ENCODE results near the gene TMPRSS13.
"Not testable (repeated sequence)": the region's sequence is repeated elsewhere in the genome, so short reads cannot be mapped to it uniquely, and the experiment has no call there.

Gene TMPRSS13

GRCh38 chr11:117931331-117931950 is 2.2 kb upstream of the TMPRSS13 start:
- in situ Hi-C loops (cut with HindIII; ENCODE audit: low sequenced_read_pairs), result no loop called here

GRCh38 chr11:117930668-117931330 is 1.6 kb upstream of the TMPRSS13 start:
- in situ Hi-C loops (cut with HindIII; ENCODE audit: low sequenced_read_pairs), result no loop called here

DNA sequence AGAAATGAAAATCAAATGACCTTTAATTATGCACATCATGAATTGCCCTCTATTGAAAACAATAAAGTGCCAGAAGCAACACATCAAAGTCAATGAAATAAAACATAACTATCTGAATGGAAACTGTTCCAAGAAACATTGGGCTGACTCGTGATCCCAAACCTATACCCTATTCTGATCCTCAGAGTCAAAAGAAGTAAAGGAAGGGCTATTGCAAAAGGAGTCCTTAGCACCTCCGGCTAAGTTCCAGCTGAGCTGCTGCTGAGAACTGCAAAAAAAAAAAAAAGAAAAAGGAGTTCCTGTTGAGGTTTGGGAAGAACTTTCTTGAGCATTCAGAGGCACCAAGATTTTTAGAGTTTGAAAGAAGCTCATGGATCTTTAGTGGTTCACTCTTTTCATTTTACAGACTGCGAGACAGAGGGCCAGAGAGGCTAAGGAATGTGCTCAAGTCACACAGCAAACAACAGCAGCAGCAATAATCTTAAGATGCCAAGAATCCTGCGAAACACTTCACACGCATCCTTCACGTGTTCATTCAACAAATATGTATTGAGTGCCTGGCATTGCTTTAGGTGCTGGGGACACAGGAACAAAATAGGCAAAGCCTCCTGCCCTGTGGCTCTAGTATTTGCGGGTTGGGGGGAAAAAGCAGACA is 841 bp upstream of the TMPRSS13 start:
- in situ Hi-C loops (cut with HindIII; ENCODE audit: low sequenced_read_pairs), result no loop called here

GRCh38 chr11:117928446-117929141 is 608 bp downstream of the TMPRSS13 start:
- in situ Hi-C loops (cut with HindIII; ENCODE audit: low sequenced_read_pairs), result no loop called here

DNA sequence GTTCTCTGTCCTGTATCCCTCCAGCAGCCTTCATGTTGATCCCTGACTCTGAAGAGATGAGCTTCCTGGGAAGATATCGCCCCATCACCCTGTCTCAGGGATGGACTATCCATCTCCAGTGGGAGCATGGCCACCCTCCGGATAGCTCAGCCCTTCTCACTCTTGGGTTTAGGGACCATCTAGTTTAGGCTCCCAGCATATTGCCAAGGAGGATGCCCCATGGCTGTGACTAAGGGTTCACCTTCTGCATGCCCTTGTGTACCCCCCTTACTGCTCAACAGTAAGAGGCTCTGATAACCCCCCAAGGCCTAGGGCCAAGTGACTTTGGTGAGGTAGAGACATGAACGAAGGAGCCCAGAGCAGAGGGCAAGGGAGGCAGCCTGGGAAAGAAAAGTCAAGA is 1.3 kb downstream of the TMPRSS13 start:
- in situ Hi-C loops (cut with HindIII; ENCODE audit: low sequenced_read_pairs), result no loop called here

DNA sequence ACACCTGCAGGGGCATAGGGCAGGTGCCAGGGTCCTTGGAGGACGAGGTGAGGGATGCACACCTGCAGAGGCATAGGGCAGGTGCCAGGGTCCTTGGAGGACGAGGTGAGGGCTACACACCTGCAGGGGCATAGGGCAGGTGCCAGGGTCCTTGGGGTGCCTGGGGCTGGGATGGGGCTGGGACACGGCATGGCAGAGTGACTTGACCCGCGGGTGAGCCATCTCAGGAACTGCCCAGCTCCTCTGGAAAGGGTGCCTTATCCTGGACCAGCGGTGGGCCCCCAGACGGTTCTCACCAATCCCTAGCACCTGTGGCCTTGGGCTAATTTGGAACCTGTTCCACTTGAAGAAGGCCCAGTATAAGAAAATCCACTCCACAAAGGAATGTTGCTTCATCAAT is 3.0 kb downstream of the TMPRSS13 start:
- in situ Hi-C loops (cut with HindIII; ENCODE audit: low sequenced_read_pairs), result not testable (repeated sequence)

- in situ Hi-C loops (cut with HindIII; ENCODE audit: low sequenced_read_pairs), result no loop called here
Measured at GRCh38 chr11:117925198-117925925, 3.8 kb downstream of the TMPRSS13 start.

GRCh38 chr11:117924631-117925170 is 4.5 kb downstream of the TMPRSS13 start:
- in situ Hi-C loops (cut with HindIII; ENCODE audit: low sequenced_read_pairs), result no loop called here

DNA sequence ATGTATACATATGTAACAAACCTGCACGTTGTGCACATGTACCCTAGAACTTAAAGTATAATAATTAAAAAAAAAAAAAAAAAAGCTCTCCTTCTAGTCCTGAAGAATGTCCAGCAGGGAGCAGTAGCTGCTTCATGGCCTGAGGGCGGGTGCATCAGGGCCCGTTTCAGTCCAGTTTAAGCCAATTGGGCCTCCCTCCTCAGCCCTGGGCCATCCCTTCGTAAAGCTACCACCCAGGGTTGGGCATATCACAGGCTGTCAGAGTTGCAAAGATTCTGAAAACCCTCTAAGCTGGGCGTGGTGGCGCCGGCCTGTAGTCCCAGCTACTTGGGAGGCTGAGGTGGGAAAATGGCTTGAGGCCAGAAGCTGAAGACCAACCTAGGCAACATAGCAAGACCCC is 5.4 kb downstream of the TMPRSS13 start:
- in situ Hi-C loops (cut with HindIII; ENCODE audit: low sequenced_read_pairs), result no loop called here

- in situ Hi-C loops (cut with HindIII; ENCODE audit: low sequenced_read_pairs), result no loop called here
Measured at GRCh38 chr11:117923275-117923674, 5.9 kb downstream of the TMPRSS13 start.

- in situ Hi-C loops (cut with HindIII; ENCODE audit: low sequenced_read_pairs), result no loop called here
Measured at GRCh38 chr11:117921893-117922292, 7.3 kb downstream of the TMPRSS13 start.

DNA sequence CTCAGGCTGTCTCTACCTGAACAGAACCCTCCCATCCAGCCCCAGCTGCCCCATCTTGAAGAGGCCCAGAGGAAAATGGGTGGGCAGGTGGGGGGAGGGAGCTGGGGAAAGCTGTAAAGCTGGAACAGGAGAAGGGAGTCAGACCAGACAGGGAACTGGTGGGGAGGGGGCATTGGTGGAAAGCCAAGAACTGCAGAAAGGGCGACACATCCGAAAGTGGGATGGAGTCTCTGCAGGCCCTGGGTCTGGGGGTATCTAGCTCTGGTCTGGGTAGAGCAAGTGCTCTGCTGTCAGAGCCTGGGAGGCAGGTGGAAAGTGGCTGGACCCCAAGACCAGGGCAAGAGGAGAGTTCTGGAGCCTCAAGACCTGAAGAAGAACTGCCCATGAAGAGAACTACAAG is 7.7 kb downstream of the TMPRSS13 start:
- in situ Hi-C loops (cut with HindIII; ENCODE audit: low sequenced_read_pairs), result no loop called here

DNA sequence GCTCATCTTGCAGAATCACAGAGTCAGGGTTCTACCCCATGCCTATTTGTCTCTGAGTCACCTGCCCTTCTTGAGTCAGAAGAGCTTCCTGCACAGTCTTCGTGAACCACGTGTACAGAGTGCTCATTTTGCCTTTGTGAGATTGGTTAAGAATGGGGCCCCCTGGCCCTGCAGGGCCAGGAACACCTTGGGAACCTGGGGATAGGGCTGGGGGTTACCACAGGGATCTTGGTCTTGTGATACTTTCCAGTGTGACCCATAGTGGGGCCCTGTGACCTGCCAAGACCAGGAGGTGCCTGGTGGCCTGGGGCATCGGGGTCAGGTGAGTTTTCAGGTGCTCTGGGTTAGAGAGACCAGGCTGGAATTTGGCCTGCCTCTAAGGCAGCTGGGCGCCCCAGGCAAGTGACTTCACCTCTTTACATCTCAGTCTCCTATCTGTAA is 9.4 kb downstream of the TMPRSS13 start:
- in situ Hi-C loops (cut with HindIII; ENCODE audit: low sequenced_read_pairs), result no loop called here

- in situ Hi-C loops (cut with HindIII; ENCODE audit: low sequenced_read_pairs), result no loop called here
Measured at GRCh38 chr11:117919341-117919740, 9.9 kb downstream of the TMPRSS13 start.

DNA sequence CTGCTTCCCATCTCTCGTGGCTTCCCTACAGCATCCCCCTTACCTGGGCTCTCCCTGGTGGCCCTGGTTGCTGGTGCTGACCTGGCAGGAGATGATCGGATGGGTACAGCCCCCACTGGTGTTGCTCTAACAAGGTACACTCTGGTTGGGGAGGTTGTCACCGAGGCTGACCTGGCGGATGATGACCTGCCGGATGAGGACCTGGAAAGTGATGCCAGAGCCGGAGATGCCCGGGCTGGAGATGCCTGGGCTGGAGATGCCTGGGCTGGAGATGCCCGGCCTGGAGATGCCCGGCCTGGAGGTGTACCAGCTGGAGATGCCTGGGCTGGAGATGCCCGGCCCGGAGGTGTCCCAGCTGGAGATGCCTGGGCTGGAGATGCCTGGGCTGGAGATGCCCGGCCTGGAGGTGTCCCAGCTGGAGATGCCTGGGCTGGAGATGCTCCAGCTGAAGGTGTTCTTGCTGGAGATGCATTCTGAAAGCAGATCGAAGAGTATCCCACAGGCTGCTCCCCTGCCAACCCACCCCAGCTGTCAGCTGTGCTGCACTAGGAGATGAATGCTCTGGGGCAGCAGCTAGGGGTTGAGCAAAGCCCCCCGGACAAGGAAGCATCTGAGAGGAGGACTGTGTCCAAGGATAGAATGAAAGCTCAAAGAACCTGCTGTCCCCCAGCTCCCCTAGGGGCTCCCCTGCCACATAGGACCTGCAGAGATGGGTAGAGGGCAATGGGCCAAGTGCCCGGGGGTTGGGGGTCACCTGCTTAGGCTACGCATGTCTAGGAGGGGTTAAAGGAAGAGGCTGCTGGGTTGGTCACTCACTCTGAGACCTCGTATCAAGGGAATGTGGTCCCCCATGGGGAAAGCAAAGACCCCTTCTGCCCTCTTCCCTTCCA is 10.6 kb downstream of the TMPRSS13 start:
- in situ Hi-C loops (cut with HindIII; ENCODE audit: low sequenced_read_pairs), result no loop called here

GRCh38 chr11:117917591-117918151 is 11.5 kb downstream of the TMPRSS13 start:
- in situ Hi-C loops (cut with HindIII; ENCODE audit: low sequenced_read_pairs), result no loop called here

DNA sequence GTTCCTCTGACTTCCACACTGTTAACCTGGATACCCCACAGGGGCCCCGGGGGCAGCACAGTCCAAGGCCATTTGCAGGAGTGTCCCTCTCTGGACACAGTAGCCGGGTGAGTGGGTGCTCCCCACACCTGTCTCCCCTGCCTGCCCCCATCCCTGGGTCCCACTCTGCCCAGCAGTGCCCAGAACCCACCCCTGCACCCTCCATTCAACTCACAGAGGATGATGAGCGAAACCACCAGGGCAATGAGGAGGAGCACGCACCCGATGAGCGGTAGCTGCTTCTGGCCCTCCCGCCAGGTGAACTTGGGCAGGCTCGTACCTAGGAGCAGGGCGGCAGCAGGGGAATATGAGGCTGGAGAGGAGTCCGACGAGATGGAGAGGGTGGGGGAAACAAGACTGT is 12.2 kb downstream of the TMPRSS13 start:
- in situ Hi-C loops (cut with HindIII; ENCODE audit: low sequenced_read_pairs), result no loop called here

DNA sequence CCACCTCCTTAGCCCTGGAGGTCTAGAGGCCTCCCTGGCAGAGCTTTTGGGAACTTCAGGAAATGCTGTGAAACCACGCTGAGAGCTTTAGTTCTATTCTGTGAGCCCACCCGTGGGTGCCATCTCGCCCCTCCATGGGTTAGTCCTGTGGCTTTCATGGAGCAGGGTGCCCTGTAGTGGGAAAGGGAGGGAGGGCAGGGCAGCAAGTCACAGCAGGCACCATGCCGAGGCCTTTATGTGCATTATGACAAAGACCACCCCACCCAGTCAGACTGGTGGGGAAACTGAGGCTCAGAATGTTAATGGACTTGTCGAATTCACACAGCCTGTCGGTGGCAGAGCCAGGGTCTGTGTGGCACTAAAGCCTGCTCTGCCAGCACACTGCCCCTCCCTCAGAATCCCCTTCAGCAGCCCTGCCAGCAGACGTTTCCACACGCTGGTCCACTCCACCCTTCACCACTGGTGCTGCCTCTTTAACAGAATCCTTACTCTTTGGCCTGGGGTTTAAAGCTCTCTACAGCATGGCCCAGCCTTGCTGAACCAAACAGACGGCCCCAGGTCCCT is 13.4 kb downstream of the TMPRSS13 start:
- in situ Hi-C loops (cut with HindIII; ENCODE audit: low sequenced_read_pairs), result no loop called here

DNA sequence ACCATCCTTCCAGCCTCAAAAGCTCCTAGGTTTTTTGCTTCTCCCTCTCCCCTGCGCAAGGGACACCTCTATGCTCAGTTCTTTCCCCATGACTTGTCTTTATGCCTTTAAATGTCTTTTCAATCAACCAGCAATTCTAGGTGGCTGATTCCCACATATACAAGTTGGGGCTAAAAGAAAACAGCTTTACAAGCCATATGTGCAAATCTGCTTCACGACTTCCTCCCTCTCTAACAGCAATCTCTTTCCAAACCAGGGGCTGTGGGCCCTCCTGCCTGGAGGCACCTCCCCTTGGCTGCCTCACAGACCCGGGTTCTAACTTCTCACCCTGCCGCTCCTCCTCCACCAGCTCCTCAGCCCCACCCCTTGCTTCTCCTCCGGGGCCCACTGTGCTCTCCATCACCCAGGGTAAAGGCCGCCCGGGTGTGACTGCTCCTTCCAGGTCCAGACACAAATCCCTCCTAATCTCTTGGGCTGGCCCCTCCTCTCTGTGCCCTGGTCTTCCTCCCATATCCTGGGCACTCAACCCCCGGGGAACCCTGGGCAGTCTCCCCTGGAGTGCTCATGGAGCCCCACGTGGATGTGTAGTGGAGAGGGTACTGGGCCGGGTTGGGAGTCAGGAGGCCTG is 14.1 kb downstream of the TMPRSS13 start:
- in situ Hi-C loops (cut with HindIII; ENCODE audit: low sequenced_read_pairs), result no loop called here

Data from endothelial cell of hepatic sinusoid (primary cell).